HCT116 (cell line): ENCODE results near the gene GGA2.

ENCODE experiments used
- CTCF ChIP-seq, 3 experiments: fragments of 200-600 bp in 1 of 3; sonication (generic) in 1 of 3; IDR thresholded peaks in 2 of 3; conservative IDR thresholded peaks in 1 of 3; 2 replicates each; pipeline ENCODE4 v1.5.1; 2012 to 2017; ENCODE audit warnings: low read depth in 2 of 3, low read length in 2 of 3, antibody characterized with exemption in 1 of 3, borderline replicate concordance in 1 of 3, control low read depth in 1 of 3, mild to moderate bottlenecking in 1 of 3, mixed read lengths in 1 of 3, mixed run types in 1 of 3, moderate library complexity in 1 of 3; ENCODE audit not compliant: insufficient read depth in 1 of 3
- EGR1 ChIP-seq: IDR thresholded peaks from 2 replicates; pipeline ENCODE4 v1.6.1; 2012; ENCODE audit warnings: low read depth
- EZH2 ChIP-seq: fragments of 200-600 bp; sonication (generic); IDR thresholded peaks from 2 replicates; pipeline ENCODE4 v1.6.1; 2017; ENCODE audit warnings: antibody characterized with exemption, mixed run types
- EZH2phosphoT487 ChIP-seq: fragments of 200-600 bp; IDR thresholded peaks from 2 replicates; pipeline ENCODE4 v1.6.1; 2018; ENCODE audit warnings: antibody characterized with exemption, borderline replicate concordance
- POLR2A ChIP-seq: IDR thresholded peaks from 2 replicates; pipeline ENCODE4 v1.7.0; 2011; ENCODE audit warnings: borderline replicate concordance; ENCODE audit not compliant: insufficient read depth, insufficient read length; ENCODE audit errors: extremely low read depth
- RAD21 ChIP-seq: IDR thresholded peaks from 2 replicates; pipeline ENCODE4 v1.6.1; 2012; ENCODE audit warnings: low read depth, mild to moderate bottlenecking
- SIN3A ChIP-seq: IDR thresholded peaks from 2 replicates; pipeline ENCODE4 v1.6.1; 2012; ENCODE audit warnings: low read depth
- YY1 ChIP-seq: IDR thresholded peaks from 2 replicates; pipeline ENCODE4 v1.6.1; 2011; ENCODE audit warnings: low read length, low read depth, moderate library complexity, mild to moderate bottlenecking; ENCODE audit not compliant: insufficient replicate concordance; ENCODE audit errors: extremely low read depth
- ZFX ChIP-seq: fragments of 450-650 bp; IDR thresholded peaks from 2 replicates; pipeline ENCODE4 v1.6.1; 2017
- TF ChIP-seq, protein P1 (sequence below): IDR thresholded peaks from 2 replicates; pipeline ENCODE4 v1.6.1; 2011; ENCODE audit warnings: mild to moderate bottlenecking, low read length, moderate library complexity; ENCODE audit not compliant: insufficient replicate concordance; ENCODE audit errors: extremely low read depth
- TF ChIP-seq, protein P2 (sequence below): IDR thresholded peaks from 2 replicates; pipeline ENCODE4 v1.6.1; 2012; ENCODE audit warnings: low read depth

DNA sequence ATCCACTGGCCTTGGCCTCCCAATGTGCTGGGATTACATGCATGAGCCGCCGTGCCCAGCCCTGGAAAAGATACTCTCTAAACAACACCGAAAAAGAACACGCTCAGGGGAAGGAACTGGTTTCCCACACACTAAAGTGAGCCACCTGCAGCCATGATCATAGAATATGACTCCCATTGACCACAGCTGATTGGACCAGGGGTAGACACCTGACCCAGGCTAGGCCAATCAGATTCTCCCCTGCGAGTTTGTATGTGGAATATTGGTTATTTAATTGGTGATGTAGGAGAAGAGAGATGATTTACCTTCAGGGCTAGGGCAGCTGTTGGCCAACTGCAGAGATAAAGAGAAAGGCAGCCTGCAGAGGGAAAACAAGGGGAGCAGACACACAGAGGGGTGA, 9.0 kb upstream of the GGA2 start:
- no peak for TF ChIP-seq CTCF (IDR thresholded peaks at IDR 0.05 in 2 of 3, conservative IDR thresholded peaks at IDR 0.05 in 1 of 3; ENCODE audit: borderline replicate concordance in 1 of 3, insufficient read depth in 1 of 3, low read depth in 2 of 3, low read length in 2 of 3)
- no peak for TF ChIP-seq ZFX
- TF ChIP-seq POLR2A: no peak
- TF ChIP-seq EGR1: no peak
- TF ChIP-seq YY1: no peak
- TF ChIP-seq EZH2phosphoT487: no peak
- no peak for TF ChIP-seq EZH2
- TF ChIP-seq SIN3A: no peak
- TF ChIP-seq, protein P1, sequence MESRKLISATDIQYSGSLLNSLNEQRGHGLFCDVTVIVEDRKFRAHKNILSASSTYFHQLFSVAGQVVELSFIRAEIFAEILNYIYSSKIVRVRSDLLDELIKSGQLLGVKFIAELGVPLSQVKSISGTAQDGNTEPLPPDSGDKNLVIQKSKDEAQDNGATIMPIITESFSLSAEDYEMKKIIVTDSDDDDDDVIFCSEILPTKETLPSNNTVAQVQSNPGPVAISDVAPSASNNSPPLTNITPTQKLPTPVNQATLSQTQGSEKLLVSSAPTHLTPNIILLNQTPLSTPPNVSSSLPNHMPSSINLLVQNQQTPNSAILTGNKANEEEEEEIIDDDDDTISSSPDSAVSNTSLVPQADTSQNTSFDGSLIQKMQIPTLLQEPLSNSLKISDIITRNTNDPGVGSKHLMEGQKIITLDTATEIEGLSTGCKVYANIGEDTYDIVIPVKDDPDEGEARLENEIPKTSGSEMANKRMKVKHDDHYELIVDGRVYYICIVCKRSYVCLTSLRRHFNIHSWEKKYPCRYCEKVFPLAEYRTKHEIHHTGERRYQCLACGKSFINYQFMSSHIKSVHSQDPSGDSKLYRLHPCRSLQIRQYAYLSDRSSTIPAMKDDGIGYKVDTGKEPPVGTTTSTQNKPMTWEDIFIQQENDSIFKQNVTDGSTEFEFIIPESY: no peak
- TF ChIP-seq RAD21: no peak
- TF ChIP-seq, protein P2, sequence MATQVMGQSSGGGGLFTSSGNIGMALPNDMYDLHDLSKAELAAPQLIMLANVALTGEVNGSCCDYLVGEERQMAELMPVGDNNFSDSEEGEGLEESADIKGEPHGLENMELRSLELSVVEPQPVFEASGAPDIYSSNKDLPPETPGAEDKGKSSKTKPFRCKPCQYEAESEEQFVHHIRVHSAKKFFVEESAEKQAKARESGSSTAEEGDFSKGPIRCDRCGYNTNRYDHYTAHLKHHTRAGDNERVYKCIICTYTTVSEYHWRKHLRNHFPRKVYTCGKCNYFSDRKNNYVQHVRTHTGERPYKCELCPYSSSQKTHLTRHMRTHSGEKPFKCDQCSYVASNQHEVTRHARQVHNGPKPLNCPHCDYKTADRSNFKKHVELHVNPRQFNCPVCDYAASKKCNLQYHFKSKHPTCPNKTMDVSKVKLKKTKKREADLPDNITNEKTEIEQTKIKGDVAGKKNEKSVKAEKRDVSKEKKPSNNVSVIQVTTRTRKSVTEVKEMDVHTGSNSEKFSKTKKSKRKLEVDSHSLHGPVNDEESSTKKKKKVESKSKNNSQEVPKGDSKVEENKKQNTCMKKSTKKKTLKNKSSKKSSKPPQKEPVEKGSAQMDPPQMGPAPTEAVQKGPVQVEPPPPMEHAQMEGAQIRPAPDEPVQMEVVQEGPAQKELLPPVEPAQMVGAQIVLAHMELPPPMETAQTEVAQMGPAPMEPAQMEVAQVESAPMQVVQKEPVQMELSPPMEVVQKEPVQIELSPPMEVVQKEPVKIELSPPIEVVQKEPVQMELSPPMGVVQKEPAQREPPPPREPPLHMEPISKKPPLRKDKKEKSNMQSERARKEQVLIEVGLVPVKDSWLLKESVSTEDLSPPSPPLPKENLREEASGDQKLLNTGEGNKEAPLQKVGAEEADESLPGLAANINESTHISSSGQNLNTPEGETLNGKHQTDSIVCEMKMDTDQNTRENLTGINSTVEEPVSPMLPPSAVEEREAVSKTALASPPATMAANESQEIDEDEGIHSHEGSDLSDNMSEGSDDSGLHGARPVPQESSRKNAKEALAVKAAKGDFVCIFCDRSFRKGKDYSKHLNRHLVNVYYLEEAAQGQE: no peak
